ENCODE measurements around the gene NAT16. TPM values are rescaled to one million over a fixed set of nuclear protein-coding genes. Genes with fewer than 3 reads are reported as not detected.

NAT16 gene
- polyA plus RNA-seq, 1 of the 3 experiments (the other 2 are of a cell fraction): 0.64 TPM

DNA sequence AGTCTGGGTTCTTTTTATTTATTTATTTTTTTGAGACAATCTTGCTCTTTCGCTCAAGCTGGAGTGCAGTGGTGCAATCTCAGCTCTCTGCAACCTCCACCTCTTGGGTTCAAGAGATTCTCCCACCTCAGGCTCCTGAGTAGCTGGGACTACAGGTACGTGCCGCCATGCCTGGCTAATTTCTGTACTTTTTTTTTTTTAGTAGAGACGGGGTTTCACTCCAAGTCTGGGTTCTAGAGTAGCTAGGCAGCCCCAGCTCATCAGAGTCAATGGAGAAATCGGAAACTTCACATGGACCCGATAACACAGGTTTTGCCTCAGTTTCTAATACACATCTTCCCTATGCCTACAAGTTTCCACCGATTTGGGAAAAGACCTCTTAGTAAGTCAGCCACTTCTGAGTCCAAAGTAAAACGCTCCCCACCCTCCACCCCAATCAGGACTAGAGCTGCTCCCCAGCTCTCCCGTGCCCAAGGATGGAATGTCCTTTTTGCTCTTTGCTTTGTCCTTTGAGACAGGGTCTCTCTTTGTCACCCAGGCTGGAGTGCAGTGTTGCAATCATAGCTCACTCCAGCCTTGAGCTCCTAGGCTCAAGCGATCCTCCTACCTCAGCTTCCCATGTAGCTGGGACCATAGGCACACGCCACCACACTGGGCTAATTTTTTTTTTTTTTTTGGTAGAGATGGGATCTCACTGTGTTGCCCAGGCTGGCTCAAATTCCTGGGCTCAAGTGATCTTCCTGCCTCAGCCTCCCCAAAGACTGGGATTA, 57.0 kb downstream of the NAT16 start:
- DNase-seq: no peak
- H3K4me2 ChIP-seq: peak overlapping the region; percentile 69
- ChIA-PET POLR2A (interaction anchor here (0.6 to 0.7 kb wide), 2 partner anchors 42 to 209 kb away, joined by 3 read pairs; partner anchors contain the start of gene VGF), CTCF (interaction anchor here (0.6 to 3.4 kb wide), 9 partner anchors 15 to 229 kb away, joined by 3 to 19 read pairs (median 4); no protein-coding TSS in a partner anchor)
- H3K9ac ChIP-seq: peak overlapping the region; percentile 69
- H3K27ac ChIP-seq (ENCODE audit: low read depth in 2 of 2, low read length in 1 of 2): peak overlapping the region in 1 of 2 experiments; percentile 98; a peak in 2 of 4 replicates
- H3K4me1 ChIP-seq (ENCODE audit: control insufficient read depth in 1 of 2, insufficient read depth in 2 of 2, low read depth in 1 of 2, low read length in 1 of 2): peaks cover 14 to 54% of the 10 kb centered on the region in 2 experiments; a peak in 3 of 4 replicates
- H2AFZ ChIP-seq (ENCODE audit: low read depth): no peak overlapping the region
- H3K9me3 ChIP-seq: no peaks in the 10 kb centered on the region
- no peaks in the 10 kb centered on the region for H3K27me3 ChIP-seq (ENCODE audit: insufficient read depth)
- no peak for TF ChIP-seq POLR2AphosphoS5 (IDR thresholded peaks at IDR 0.05; ENCODE audit: low read depth, low read length)
- TF ChIP-seq TEAD4 (IDR thresholded peaks at IDR 0.05; ENCODE audit: borderline replicate concordance, insufficient read depth): no peak
- no peak for TF ChIP-seq ELF1 (IDR thresholded peaks at IDR 0.05)
- TF ChIP-seq, protein P1, sequence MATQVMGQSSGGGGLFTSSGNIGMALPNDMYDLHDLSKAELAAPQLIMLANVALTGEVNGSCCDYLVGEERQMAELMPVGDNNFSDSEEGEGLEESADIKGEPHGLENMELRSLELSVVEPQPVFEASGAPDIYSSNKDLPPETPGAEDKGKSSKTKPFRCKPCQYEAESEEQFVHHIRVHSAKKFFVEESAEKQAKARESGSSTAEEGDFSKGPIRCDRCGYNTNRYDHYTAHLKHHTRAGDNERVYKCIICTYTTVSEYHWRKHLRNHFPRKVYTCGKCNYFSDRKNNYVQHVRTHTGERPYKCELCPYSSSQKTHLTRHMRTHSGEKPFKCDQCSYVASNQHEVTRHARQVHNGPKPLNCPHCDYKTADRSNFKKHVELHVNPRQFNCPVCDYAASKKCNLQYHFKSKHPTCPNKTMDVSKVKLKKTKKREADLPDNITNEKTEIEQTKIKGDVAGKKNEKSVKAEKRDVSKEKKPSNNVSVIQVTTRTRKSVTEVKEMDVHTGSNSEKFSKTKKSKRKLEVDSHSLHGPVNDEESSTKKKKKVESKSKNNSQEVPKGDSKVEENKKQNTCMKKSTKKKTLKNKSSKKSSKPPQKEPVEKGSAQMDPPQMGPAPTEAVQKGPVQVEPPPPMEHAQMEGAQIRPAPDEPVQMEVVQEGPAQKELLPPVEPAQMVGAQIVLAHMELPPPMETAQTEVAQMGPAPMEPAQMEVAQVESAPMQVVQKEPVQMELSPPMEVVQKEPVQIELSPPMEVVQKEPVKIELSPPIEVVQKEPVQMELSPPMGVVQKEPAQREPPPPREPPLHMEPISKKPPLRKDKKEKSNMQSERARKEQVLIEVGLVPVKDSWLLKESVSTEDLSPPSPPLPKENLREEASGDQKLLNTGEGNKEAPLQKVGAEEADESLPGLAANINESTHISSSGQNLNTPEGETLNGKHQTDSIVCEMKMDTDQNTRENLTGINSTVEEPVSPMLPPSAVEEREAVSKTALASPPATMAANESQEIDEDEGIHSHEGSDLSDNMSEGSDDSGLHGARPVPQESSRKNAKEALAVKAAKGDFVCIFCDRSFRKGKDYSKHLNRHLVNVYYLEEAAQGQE (IDR thresholded peaks at IDR 0.05; ENCODE audit: low read depth, low read length): no peak
- peaks cover 11% of the 10 kb centered on the region for H4K20me1 ChIP-seq (ENCODE audit: insufficient read depth)
- H3K79me2 ChIP-seq (ENCODE audit: insufficient read depth): peaks cover 59% of the 10 kb centered on the region
- no peaks in the 10 kb centered on the region for H3K9me2 ChIP-seq
- H3K36me3 ChIP-seq (replicated peaks in 1 of 2; ENCODE audit: control insufficient read depth in 1 of 2, insufficient read depth in 2 of 2, low read length in 1 of 2): peaks cover 0 to 10% of the 10 kb centered on the region in 2 experiments
- 94% methylated on average over 11 of the region's 11 CpGs for WGBS (ENCODE audit: low lambda C conversion rate)
- H3K4me3 ChIP-seq (ENCODE audit: low read depth in 2 of 2, low read length in 1 of 2): peak overlapping the region in 1 of 2 experiments; percentile 28; a peak in 1 of 4 replicates
- H3F3A ChIP-seq (replicated peaks; ENCODE audit: insufficient read depth): peaks cover 78% of the 10 kb centered on the region

DNA sequence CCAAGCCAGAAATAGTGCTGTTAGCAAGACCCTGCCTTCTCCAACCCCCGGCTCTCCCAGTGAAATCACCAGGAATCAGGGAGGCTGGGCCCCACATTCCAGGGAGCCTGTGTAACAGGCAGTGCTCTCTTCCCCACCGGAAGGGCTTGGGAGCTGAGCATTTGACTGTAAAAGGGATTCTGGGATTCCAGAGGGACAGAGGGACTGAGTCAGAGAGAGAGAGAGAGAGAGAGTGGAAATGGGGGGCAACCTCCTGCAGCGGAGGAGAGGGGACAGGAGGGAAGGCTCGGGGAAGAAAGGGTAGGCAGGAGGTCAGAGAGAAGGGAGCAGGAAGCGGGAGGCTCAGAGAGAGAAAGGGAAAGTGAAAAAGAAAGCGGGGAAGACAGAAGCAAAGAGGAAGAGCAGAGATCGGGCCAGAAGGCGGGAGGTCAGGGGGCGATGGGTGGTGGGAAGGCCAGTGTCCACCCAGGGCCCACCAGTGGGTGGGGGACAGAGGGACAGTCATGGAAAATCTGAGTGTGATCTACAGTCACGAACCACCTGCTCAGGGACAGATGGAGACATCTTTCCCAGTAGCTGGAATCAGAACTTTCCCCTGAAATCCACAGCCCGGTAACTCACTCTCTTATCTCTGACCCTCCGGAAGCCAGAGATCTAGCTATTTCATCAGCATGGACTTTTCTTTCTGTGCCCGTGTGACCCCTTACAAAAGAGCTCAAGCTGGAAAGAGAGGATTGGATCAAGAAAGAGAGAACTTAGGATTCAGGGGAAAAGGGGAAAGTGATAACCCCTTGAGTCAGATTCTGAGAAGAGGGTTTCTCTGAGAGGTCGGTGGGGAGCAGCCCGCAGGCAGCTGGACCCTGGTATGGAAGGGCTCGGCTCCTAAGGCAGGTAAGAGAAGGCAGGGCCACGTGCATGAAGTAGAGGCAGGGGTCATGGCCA, 57.8 kb downstream of the NAT16 start:
- CTCF ChIA-PET: interaction anchor here (1.4 to 3.4 kb wide), 4 partner anchors 16 to 228 kb away, joined by 4 to 19 read pairs (median 12); no protein-coding TSS in a partner anchor
- DNase-seq: no peak
- peaks cover 51% of the 10 kb centered on the region for H3K79me2 ChIP-seq (ENCODE audit: insufficient read depth)
- H2AFZ ChIP-seq (ENCODE audit: low read depth): no peak overlapping the region
- peaks cover 0 to 2% of the 10 kb centered on the region in 2 experiments for H3K36me3 ChIP-seq (replicated peaks in 1 of 2; ENCODE audit: control insufficient read depth in 1 of 2, insufficient read depth in 2 of 2, low read length in 1 of 2)
- H3K9ac ChIP-seq: peak overlapping the region; percentile 69
- H3K4me3 ChIP-seq (ENCODE audit: low read depth in 2 of 2, low read length in 1 of 2): peak overlapping the region; percentile 10 to 28; a peak in 3 of 4 replicates
- H3K9me3 ChIP-seq: no peaks in the 10 kb centered on the region
- no peaks in the 10 kb centered on the region for H3K27me3 ChIP-seq (ENCODE audit: insufficient read depth)
- H3K27ac ChIP-seq (ENCODE audit: low read depth in 2 of 2, low read length in 1 of 2): peak overlapping the region; percentile 69 to 98; a peak in 3 of 4 replicates
- peaks cover 77% of the 10 kb centered on the region for H3F3A ChIP-seq (replicated peaks; ENCODE audit: insufficient read depth)
- WGBS (ENCODE audit: low lambda C conversion rate): 23% methylated on average over 17 of the region's 17 CpGs
- POLR2A ChIA-PET: interaction anchor here (0.6 to 0.7 kb wide), 2 partner anchors 43 to 209 kb away, joined by 3 read pairs; partner anchors contain the start of gene VGF
- peaks cover 2% of the 10 kb centered on the region for H4K20me1 ChIP-seq (ENCODE audit: insufficient read depth)
- peak overlapping the region; percentile 69 for H3K4me2 ChIP-seq
- no peaks in the 10 kb centered on the region for H3K9me2 ChIP-seq
- H3K4me1 ChIP-seq (ENCODE audit: control insufficient read depth in 1 of 2, insufficient read depth in 2 of 2, low read depth in 1 of 2, low read length in 1 of 2): peaks cover 17 to 60% of the 10 kb centered on the region in 2 experiments; a peak in 3 of 4 replicates
- TF ChIP-seq RFX5 (IDR thresholded peaks at IDR 0.05; ENCODE audit: low read length) (no peak), TEAD4 (IDR thresholded peaks at IDR 0.05; ENCODE audit: borderline replicate concordance, insufficient read depth) (peak; percentile 99), YY1 (IDR thresholded peaks at IDR 0.05; ENCODE audit: low read depth) (0 out of 2 replicates have a peak, but pooled peaks have one; percentile 63), MEF2A (IDR thresholded peaks at IDR 0.05; ENCODE audit: borderline replicate concordance, low read depth) (peak; percentile 100), EZH2phosphoT487 (IDR thresholded peaks at IDR 0.05; ENCODE audit: borderline replicate concordance, low read depth) (no peak), RCOR1 (IDR thresholded peaks at IDR 0.05; ENCODE audit: low read length) (no peak), FOSL2 (IDR thresholded peaks at IDR 0.05; ENCODE audit: borderline replicate concordance, low read depth) (peak; percentile 99), GATA2 (CRISPR knock-in tag; IDR thresholded peaks at IDR 0.05) (no peak), NFIC (IDR thresholded peaks at IDR 0.05; ENCODE audit: borderline replicate concordance) (peak; percentile 96), TAF1 (IDR thresholded peaks at IDR 0.05; ENCODE audit: borderline replicate concordance, low read depth, low read length) (peak; percentile 69), FOXJ3 (CRISPR knock-in tag; IDR thresholded peaks at IDR 0.05) (no peak), SMC3 (IDR thresholded peaks at IDR 0.05; ENCODE audit: low read depth, low read length) (no peak), EP300 (IDR thresholded peaks at IDR 0.05; ENCODE audit: borderline replicate concordance in 1 of 2, low read depth in 1 of 2, low read length in 1 of 2) (peak in 1 of 2 experiments; percentile 99; a peak in 2 of 4 replicates), GABPA (IDR thresholded peaks at IDR 0.05; ENCODE audit: low read depth) (peak; percentile 80)
- TF ChIP-seq, protein P2, sequence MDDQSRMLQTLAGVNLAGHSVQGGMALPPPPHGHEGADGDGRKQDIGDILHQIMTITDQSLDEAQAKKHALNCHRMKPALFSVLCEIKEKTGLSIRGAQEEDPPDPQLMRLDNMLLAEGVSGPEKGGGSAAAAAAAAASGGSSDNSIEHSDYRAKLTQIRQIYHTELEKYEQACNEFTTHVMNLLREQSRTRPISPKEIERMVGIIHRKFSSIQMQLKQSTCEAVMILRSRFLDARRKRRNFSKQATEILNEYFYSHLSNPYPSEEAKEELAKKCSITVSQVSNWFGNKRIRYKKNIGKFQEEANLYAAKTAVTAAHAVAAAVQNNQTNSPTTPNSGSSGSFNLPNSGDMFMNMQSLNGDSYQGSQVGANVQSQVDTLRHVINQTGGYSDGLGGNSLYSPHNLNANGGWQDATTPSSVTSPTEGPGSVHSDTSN (IDR thresholded peaks at IDR 0.05): peak; percentile 83
- TF ChIP-seq, protein P3, sequence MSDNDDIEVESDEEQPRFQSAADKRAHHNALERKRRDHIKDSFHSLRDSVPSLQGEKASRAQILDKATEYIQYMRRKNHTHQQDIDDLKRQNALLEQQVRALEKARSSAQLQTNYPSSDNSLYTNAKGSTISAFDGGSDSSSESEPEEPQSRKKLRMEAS (IDR thresholded peaks at IDR 0.05; ENCODE audit: low read depth): peak; percentile 87

Measured in SK-N-SH (cell line).